ENCODE measurements around the gene SLFN12.
"Not testable (repeated sequence)": the region's sequence is repeated elsewhere in the genome, so short reads cannot be mapped to it uniquely, and the experiment has no call there.

SLFN12 gene

GRCh38 chr17:35432176-35433074 lies at the start of gene SLFN12:
Gene SLFN12 (minus strand): TSS chr17:35432500. CDS start chr17:35423028, 9,472 bp downstream.
- DNase-seq, result peak; percentile 90

GRCh38 chr17:35479271-35479670 lies 47.0 kb upstream of the SLFN12 start:
- no peak for DNase-seq

GRCh38 chr17:35477248-35477647 lies 44.9 kb upstream of the SLFN12 start:
- no peak for DNase-seq

GRCh38 chr17:35476283-35476820 lies 44.1 kb upstream of the SLFN12 start:
- no peak for DNase-seq

- no peak for DNase-seq
These were observed 36.2 kb upstream of the SLFN12 start for GRCh38 chr17:35468475-35468874.

- no peak for DNase-seq
These were observed 35.5 kb upstream of the SLFN12 start for GRCh38 chr17:35467824-35468223.

GRCh38 chr17:35460354-35460851 lies 28.1 kb upstream of the SLFN12 start:
- no peak for DNase-seq

- DNase-seq, result not testable (repeated sequence)
These were observed 21.7 kb upstream of the SLFN12 start for GRCh38 chr17:35454035-35454434.

- DNase-seq, result no peak
These were observed 20.9 kb upstream of the SLFN12 start for GRCh38 chr17:35453171-35453570.

- no peak for DNase-seq
These were observed 17.2 kb upstream of the SLFN12 start for GRCh38 chr17:35449371-35449931.

- DNase-seq, result no peak
These were observed 16.6 kb upstream of the SLFN12 start for GRCh38 chr17:35448899-35449227.

GRCh38 chr17:35448214-35448898 lies 16.1 kb upstream of the SLFN12 start, which contains the start of gene SLFN13:
Gene SLFN13 (minus strand): TSS chr17:35448766. CDS start chr17:35445680, 3,086 bp downstream.
- no peak for DNase-seq

GRCh38 chr17:35447499-35447898 lies 15.2 kb upstream of the SLFN12 start:
- no peak for DNase-seq

- DNase-seq, result no peak
These were observed 6.1 kb upstream of the SLFN12 start for GRCh38 chr17:35438433-35438832.

- peak; percentile 88 for DNase-seq
These were observed 985 bp upstream of the SLFN12 start for GRCh38 chr17:35433075-35433894.

GRCh38 chr17:35429702-35430101 lies 2.6 kb downstream of the SLFN12 start:
- no peak for DNase-seq

GRCh38 chr17:35428229-35428628 lies 4.1 kb downstream of the SLFN12 start:
- DNase-seq, result no peak

GRCh38 chr17:35423761-35424160 lies 8.5 kb downstream of the SLFN12 start:
- DNase-seq, result no peak

- DNase-seq, result not testable (repeated sequence)
These were observed 11.2 kb downstream of the SLFN12 start for GRCh38 chr17:35421069-35421468.

GRCh38 chr17:35416659-35417058 lies 15.6 kb downstream of the SLFN12 start:
- no peak for DNase-seq

GRCh38 chr17:35414707-35415106 lies 17.6 kb downstream of the SLFN12 start:
- DNase-seq, result not testable (repeated sequence)

- no peak for DNase-seq
These were observed 18.1 kb downstream of the SLFN12 start for GRCh38 chr17:35414247-35414646.

All from amniotic stem cell (primary cell).